ENCODE results near the gene RABGAP1. TPM values are rescaled to one million over a fixed set of nuclear protein-coding genes. Genes with fewer than 3 reads are reported as not detected.

The RABGAP1 gene
- polyA plus RNA-seq, 1 of the 3 experiments (the other 2 are of a cell fraction), result 20.2 TPM

- Histone ChIP-seq H2AFZ (ENCODE audit: low read depth) (no peak overlapping the region), H3K79me2 (ENCODE audit: insufficient read depth) (no peaks in the 10 kb centered on the region), H3F3A (replicated peaks; ENCODE audit: insufficient read depth) (no peaks in the 10 kb centered on the region), H3K9me3 (no peaks in the 10 kb centered on the region), H3K27me3 (ENCODE audit: insufficient read depth) (no peaks in the 10 kb centered on the region), H3K36me3 (replicated peaks in 1 of 2; ENCODE audit: control insufficient read depth in 1 of 2, insufficient read depth in 2 of 2, low read length in 1 of 2) (peaks cover 0 to 6% of the 10 kb centered on the region in 2 experiments), H3K9ac (no peak overlapping the region), H3K27ac (ENCODE audit: low read depth in 2 of 2, low read length in 1 of 2) (no peak overlapping the region), H3K4me2 (no peak overlapping the region), H4K20me1 (ENCODE audit: insufficient read depth) (no peaks in the 10 kb centered on the region), H3K4me3 (ENCODE audit: low read depth in 2 of 2, low read length in 1 of 2) (no peak overlapping the region), H3K4me1 (ENCODE audit: control insufficient read depth in 1 of 2, insufficient read depth in 2 of 2, low read depth in 1 of 2, low read length in 1 of 2) (no peaks in the 10 kb centered on the region), H3K9me2 (no peaks in the 10 kb centered on the region)
- TF ChIP-seq SIN3A (IDR thresholded peaks at IDR 0.05; ENCODE audit: borderline replicate concordance, low read depth, low read length) (no peak), GATA2 (CRISPR knock-in tag; IDR thresholded peaks at IDR 0.05) (no peak), TCF12 (IDR thresholded peaks at IDR 0.05) (no peak), FOXJ3 (CRISPR knock-in tag; IDR thresholded peaks at IDR 0.05) (no peak), TEAD4 (IDR thresholded peaks at IDR 0.05; ENCODE audit: borderline replicate concordance, insufficient read depth) (no peak), USF2 (IDR thresholded peaks at IDR 0.05; ENCODE audit: borderline replicate concordance, low read depth, low read length) (no peak), YY1 (IDR thresholded peaks at IDR 0.05; ENCODE audit: low read depth) (no peak), FOSL2 (IDR thresholded peaks at IDR 0.05; ENCODE audit: borderline replicate concordance, low read depth) (no peak), IRF3 (IDR thresholded peaks at IDR 0.05; ENCODE audit: low read depth, low read length) (no peak), POLR2AphosphoS5 (IDR thresholded peaks at IDR 0.05; ENCODE audit: low read depth, low read length) (no peak), FOXM1 (IDR thresholded peaks at IDR 0.05; ENCODE audit: low read depth) (no peak), RAD21 (IDR thresholded peaks at IDR 0.05; ENCODE audit: low read length) (no peak), RXRA (IDR thresholded peaks at IDR 0.05; ENCODE audit: borderline replicate concordance, low read depth) (no peak), GABPA (IDR thresholded peaks at IDR 0.05; ENCODE audit: low read depth) (no peak)
- 97% methylated on average over 4 of the region's 4 CpGs for WGBS (ENCODE audit: low lambda C conversion rate)
- ChIA-PET POLR2A (no interaction called here), CTCF (interaction anchor here (0.6 kb wide), 1 partner anchor 1148 kb away, joined by 3 read pairs; no protein-coding TSS in a partner anchor)
- DNase-seq, result no peak
Measured at GRCh38 chr9:123128591-123128990, 187.8 kb downstream of the RABGAP1 start.

- no peaks in the 10 kb centered on the region for H3K27me3 ChIP-seq (ENCODE audit: insufficient read depth)
- peaks cover 0 to 6% of the 10 kb centered on the region in 2 experiments for H3K36me3 ChIP-seq (replicated peaks in 1 of 2; ENCODE audit: control insufficient read depth in 1 of 2, insufficient read depth in 2 of 2, low read length in 1 of 2)
- WGBS (ENCODE audit: low lambda C conversion rate), result 95% methylated on average over 1 of the region's 1 CpG
- H3K4me2 ChIP-seq, result no peak overlapping the region
- H3K9ac ChIP-seq, result no peak overlapping the region
- no peak for DNase-seq
- H3K4me3 ChIP-seq (ENCODE audit: low read depth in 2 of 2, low read length in 1 of 2), result no peak overlapping the region
- no peak for TF ChIP-seq GATA2 (CRISPR knock-in tag; IDR thresholded peaks at IDR 0.05)
- no peak for TF ChIP-seq FOSL2 (IDR thresholded peaks at IDR 0.05; ENCODE audit: borderline replicate concordance, low read depth)
- TF ChIP-seq MEF2A (IDR thresholded peaks at IDR 0.05; ENCODE audit: borderline replicate concordance, low read depth), result no peak
- TF ChIP-seq CTCF (IDR thresholded peaks at IDR 0.05), result no peak
- TF ChIP-seq FOXJ3 (CRISPR knock-in tag; IDR thresholded peaks at IDR 0.05), result no peak
- no peak for TF ChIP-seq POLR2AphosphoS5 (IDR thresholded peaks at IDR 0.05; ENCODE audit: low read depth, low read length)
- TF ChIP-seq EP300 (IDR thresholded peaks at IDR 0.05; ENCODE audit: borderline replicate concordance in 1 of 2, low read depth in 1 of 2, low read length in 1 of 2), result no peak
- TF ChIP-seq CHD2 (IDR thresholded peaks at IDR 0.05; ENCODE audit: low read length, partially characterized antibody), result no peak
- TF ChIP-seq USF2 (IDR thresholded peaks at IDR 0.05; ENCODE audit: borderline replicate concordance, low read depth, low read length), result no peak
- CTCF ChIA-PET, result interaction anchor here (0.6 kb wide), 1 partner anchor 1149 kb away, joined by 3 read pairs; no protein-coding TSS in a partner anchor
- no peaks in the 10 kb centered on the region for H4K20me1 ChIP-seq (ENCODE audit: insufficient read depth)
- H3K9me3 ChIP-seq, result no peaks in the 10 kb centered on the region
- no peaks in the 10 kb centered on the region for H3K79me2 ChIP-seq (ENCODE audit: insufficient read depth)
- POLR2A ChIA-PET, result no interaction called here
- H3K4me1 ChIP-seq (ENCODE audit: control insufficient read depth in 1 of 2, insufficient read depth in 2 of 2, low read depth in 1 of 2, low read length in 1 of 2), result no peaks in the 10 kb centered on the region
- no peak overlapping the region for H3K27ac ChIP-seq (ENCODE audit: low read depth in 2 of 2, low read length in 1 of 2)
- H2AFZ ChIP-seq (ENCODE audit: low read depth), result no peak overlapping the region
- no peaks in the 10 kb centered on the region for H3F3A ChIP-seq (replicated peaks; ENCODE audit: insufficient read depth)
- no peaks in the 10 kb centered on the region for H3K9me2 ChIP-seq
Measured at GRCh38 chr9:123129423-123129822, 188.6 kb downstream of the RABGAP1 start.
